K562 (cell line): ENCODE measurements around the gene TALDO1. TPM values are rescaled to one million over a fixed set of nuclear protein-coding genes. Genes with fewer than 3 reads are reported as not detected.

Experiments used
- ATAC-seq: fragments of 200-7000 bp; cut with Tn5 transposase; 3 replicates; pipeline ENCODE4 v1.9.1; 2020; ENCODE audit warnings: moderate library complexity
- BruUV-seq: library from RNA; stranded (reverse); fragments of 400-500 nt; replicated peaks from 2 replicates; lab custom pipeline; 2021; lab: Mats Ljungman, UMichigan
- CTCF ChIA-PET: fragments of 300-600 bp; formaldehyde crosslinking; extraction: SDS; loops from one replicate; lab custom pipeline; 2021; ENCODE audit warnings: low intra/inter-chr PET ratio; lab: Yijun Ruan, JAX
- POLR2A ChIA-PET: fragments of 300-600, 350-650 bp; sonication (Branson Sonifier 250); formaldehyde crosslinking; extraction: SDS; loops from one replicate; lab custom pipeline; 2021; ENCODE audit warnings: antibody characterized with exemption, inconsistent platforms; lab: Yijun Ruan, JAX
- DNase-seq, 4 experiments: peaks; one replicate each; pipeline versions ENCODE4 v3.0.0 to v3.0.0-alpha.2; 2011 to 2018; ENCODE audit warnings: low spot score in 3 of 4, mixed read lengths in 3 of 4; ENCODE audit errors: extremely low read depth in 1 of 4
- FAIRE-seq: peaks from 2 replicates; lab custom pipeline; 2011; peaks lifted over from hg19 to GRCh38; lab: Jason Lieb, UNC
- H2AFZ ChIP-seq: 2 replicates; pipeline ENCODE4 v1.6.0; 2011; ENCODE audit warnings: low read depth, low read length, control low read depth, inconsistent platforms
- H3K27ac ChIP-seq: fragments of 200-600 bp; 3 replicates; pipeline ENCODE4 v1.8.0; 2011; ENCODE audit warnings: low read depth, mild to moderate bottlenecking, control low read depth, inconsistent platforms, low read length, moderate library complexity, mixed read lengths; ENCODE audit errors: extremely low read depth
- H3K27me3 ChIP-seq, 2 experiments: fragments of 300-600 bp in 1 of 2; 2 replicates in 1 of 2; 3 replicates in 1 of 2; pipeline versions ENCODE4 v1.6.0 to v1.8.0; 2011; ENCODE audit warnings: inconsistent platforms in 2 of 2, low read length in 2 of 2, mild to moderate bottlenecking in 1 of 2, mixed read lengths in 1 of 2, moderate library complexity in 1 of 2; ENCODE audit not compliant: control insufficient read depth in 2 of 2, insufficient read depth in 2 of 2
- H3K36me3 ChIP-seq: fragments of 300-600 bp; 3 replicates; pipeline ENCODE4 v1.8.0; 2011; ENCODE audit warnings: mild to moderate bottlenecking, low read length, inconsistent platforms; ENCODE audit not compliant: control insufficient read depth, insufficient read depth
- H3K4me1 ChIP-seq, 2 experiments: fragments of 200-600 bp in 1 of 2; replicated peaks in 1 of 2; 2 replicates in 1 of 2; 3 replicates in 1 of 2; pipeline versions ENCODE4 v1.5.1 to v1.8.0; 2011; ENCODE audit warnings: inconsistent platforms in 2 of 2, low read length in 2 of 2, mild to moderate bottlenecking in 1 of 2, mixed read lengths in 1 of 2, moderate library complexity in 1 of 2; ENCODE audit not compliant: control insufficient read depth in 2 of 2, insufficient read depth in 2 of 2
- H3K4me2 ChIP-seq: 2 replicates; pipeline ENCODE4 v1.6.1; 2011; ENCODE audit warnings: low read length, control low read depth, inconsistent platforms, mixed read lengths; ENCODE audit not compliant: insufficient read depth
- H3K4me3 ChIP-seq: fragments of 200-600 bp; sonication (generic), shearing (Covaris generic); 2 replicates; pipeline ENCODE4 v1.5.1; 2016; ENCODE audit warnings: control low read depth, inconsistent platforms
- H3K79me2 ChIP-seq: fragments of 200-600 bp; 3 replicates; pipeline ENCODE4 v1.8.0; 2011; ENCODE audit warnings: low read length, inconsistent platforms; ENCODE audit not compliant: control insufficient read depth, insufficient read depth
- H3K9ac ChIP-seq, 2 experiments: 2 replicates each; pipeline versions ENCODE4 v1.6.0 to v1.6.1; 2011; ENCODE audit warnings: low read depth in 2 of 2, low read length in 2 of 2, control low read depth in 1 of 2, inconsistent platforms in 1 of 2, mild to moderate bottlenecking in 1 of 2, mixed read lengths in 1 of 2; ENCODE audit not compliant: insufficient read depth in 1 of 2
- H3K9me1 ChIP-seq: one replicate; pipeline ENCODE4 v1.6.0; 2011; ENCODE audit warnings: inconsistent platforms, mild to moderate bottlenecking, low read length, moderate library complexity; ENCODE audit not compliant: control insufficient read depth, insufficient read depth
- H3K9me3 ChIP-seq: replicated peaks from 2 replicates; pipeline ENCODE4 v1.5.1; 2011; ENCODE audit warnings: low read depth, low read length, inconsistent platforms; ENCODE audit not compliant: control insufficient read depth, insufficient read depth
- H4K20me1 ChIP-seq: replicated peaks from 2 replicates; pipeline ENCODE4 v1.6.1; 2011; ENCODE audit warnings: low read length, inconsistent platforms, mixed read lengths; ENCODE audit not compliant: control insufficient read depth, insufficient read depth
- ARNT ChIP-seq, 2 experiments: fragments of 450-650 bp; IDR thresholded peaks; 2 replicates each; pipeline ENCODE4 v1.6.1; 2016; ENCODE audit warnings: mild to moderate bottlenecking in 1 of 2
- GTF2A2 ChIP-seq: IDR thresholded peaks from 2 replicates; pipeline ENCODE4 v1.6.1; 2016; ENCODE audit warnings: mild to moderate bottlenecking, missing genetic modification characterization, missing compliant biosample characterization
- LCOR ChIP-seq: sonication (generic); formaldehyde crosslinking; IDR thresholded peaks from 2 replicates; pipeline ENCODE4 v1.8.0; 2022; ENCODE audit warnings: mild to moderate bottlenecking, missing genetic modification reagents
- MAFF ChIP-seq: IDR thresholded peaks from 2 replicates; pipeline ENCODE4 v1.6.1; 2012; ENCODE audit warnings: low read length, improper control_type of control experiment
- PHTF2 ChIP-seq: fragments of 250-450 bp; sonication (Bioruptor Pico); IDR thresholded peaks from 2 replicates; pipeline ENCODE4 v1.5.0; 2021; ENCODE audit warnings: mild to moderate bottlenecking
- POLR2A ChIP-seq: fragments of 450-650 bp; conservative IDR thresholded peaks from 2 replicates; pipeline ENCODE4 v1.6.1; 2016
- POLR2B ChIP-seq: fragments of 450-650 bp; IDR thresholded peaks from 2 replicates; pipeline ENCODE4 v1.6.1; 2018; ENCODE audit warnings: low read depth; ENCODE audit not compliant: partially characterized antibody
- PRDM10 ChIP-seq: fragments of 450-650 bp; IDR thresholded peaks from 2 replicates; pipeline ENCODE4 v1.6.1; 2018; ENCODE audit not compliant: partially characterized antibody
- PURB ChIP-seq: sonication (generic); formaldehyde crosslinking; IDR thresholded peaks from 2 replicates; pipeline ENCODE4 v1.9.0; 2021; ENCODE audit warnings: low read depth, mild to moderate bottlenecking, missing genetic modification reagents
- RBFOX2 ChIP-seq: fragments of 200-400 bp; formaldehyde crosslinking; IDR thresholded peaks from 2 replicates; pipeline ENCODE4 v1.6.1; 2017; ENCODE audit warnings: low read depth, mild to moderate bottlenecking, low read length, moderate library complexity
- SP1 ChIP-seq: sonication (generic); formaldehyde crosslinking; IDR thresholded peaks from 2 replicates; pipeline ENCODE4 v1.8.1; 2022; ENCODE audit warnings: mild to moderate bottlenecking, missing genetic modification reagents
- STAG1 ChIP-seq: sonication (generic); formaldehyde crosslinking; IDR thresholded peaks from 2 replicates; pipeline ENCODE4 v1.5.0; 2020; ENCODE audit warnings: missing genetic modification reagents, borderline replicate concordance
- USF1 ChIP-seq: sonication (generic); formaldehyde crosslinking; IDR thresholded peaks from 2 replicates; pipeline ENCODE4 v1.9.0; 2022; ENCODE audit warnings: mild to moderate bottlenecking, missing genetic modification reagents
- ZBTB43 ChIP-seq: sonication (generic); formaldehyde crosslinking; IDR thresholded peaks from 2 replicates; pipeline ENCODE4 v1.8.0; 2023; ENCODE audit warnings: mild to moderate bottlenecking, missing genetic modification reagents
- ZFP1 ChIP-seq: fragments of 450-650 bp; formaldehyde crosslinking; IDR thresholded peaks from 2 replicates; pipeline ENCODE4 v1.4.0; 2020; ENCODE audit warnings: mild to moderate bottlenecking, mixed read lengths
- WGBS: fragments of 100-300 bp; shearing (Covaris generic); methylation state at CpG from one replicate; pipeline ENCODE4 v1.1.6; 2016; ENCODE audit warnings: low coverage, mixed read lengths; ENCODE audit not compliant: insufficient coverage; ENCODE audit errors: missing lambda C conversion rate; 5-methylcytosine and 5-hydroxymethylcytosine counted together
- in situ Hi-C: fragments of 300-500 bp; cut with MboI; formaldehyde crosslinking; loops from 4 replicates; pipeline ENCODE4 v1.15.0; 2018; ENCODE audit warnings: inconsistent platforms, mixed read lengths
- intact Hi-C: fragments of 100-400 bp; cut with micrococcal nuclease; formaldehyde crosslinking; loops from 2 replicates; pipeline ENCODE4 v1.14.2; 2022
- polyA plus RNA-seq, 8 experiments: library from polyadenylated mRNA; depleted of rRNA in 4 of 8; stranded (reverse) in 5 of 8; unstranded in 3 of 8; fragments of >200 nt; fragmentation: Nextera tagmentation in 2 of 8; fragmentation: Illumina TruSeq in 1 of 8; extraction: Ambion mirVana in 2 of 8; extraction: Trizol in 1 of 8; gene quantifications; 2 replicates each; pipeline versions ENCODE4 v1.2.1 to v1.2.3, GENCODE V29; 2011 to 2014; ENCODE audit warnings: inconsistent platforms in 1 of 8, missing spikeins in 1 of 8
- total RNA-seq, 7 experiments: library from RNA; depleted of rRNA in 6 of 7; stranded (reverse); fragments of >200 nt in 6 of 7; fragmentation: Illumina TruSeq in 2 of 7; extraction: Trizol in 2 of 7; gene quantifications; 2 replicates each; pipeline versions ENCODE4 v1.2.1 to v1.2.3, GENCODE V29; 2011 to 2021; ENCODE audit warnings: low replicate concordance in 1 of 7
- TF ChIP-seq, protein P1 (sequence below): sonication (generic); formaldehyde crosslinking; IDR thresholded peaks from 2 replicates; pipeline ENCODE4 v1.8.1; 2023; ENCODE audit warnings: mild to moderate bottlenecking, missing genetic modification reagents

The TALDO1 gene
- total and polyA plus RNA-seq, 9 of the 15 experiments (the other 6 are each of a cell fraction or from before 2014, with no cell fraction given) = 260 to 541 (median 441) TPM

DNA sequence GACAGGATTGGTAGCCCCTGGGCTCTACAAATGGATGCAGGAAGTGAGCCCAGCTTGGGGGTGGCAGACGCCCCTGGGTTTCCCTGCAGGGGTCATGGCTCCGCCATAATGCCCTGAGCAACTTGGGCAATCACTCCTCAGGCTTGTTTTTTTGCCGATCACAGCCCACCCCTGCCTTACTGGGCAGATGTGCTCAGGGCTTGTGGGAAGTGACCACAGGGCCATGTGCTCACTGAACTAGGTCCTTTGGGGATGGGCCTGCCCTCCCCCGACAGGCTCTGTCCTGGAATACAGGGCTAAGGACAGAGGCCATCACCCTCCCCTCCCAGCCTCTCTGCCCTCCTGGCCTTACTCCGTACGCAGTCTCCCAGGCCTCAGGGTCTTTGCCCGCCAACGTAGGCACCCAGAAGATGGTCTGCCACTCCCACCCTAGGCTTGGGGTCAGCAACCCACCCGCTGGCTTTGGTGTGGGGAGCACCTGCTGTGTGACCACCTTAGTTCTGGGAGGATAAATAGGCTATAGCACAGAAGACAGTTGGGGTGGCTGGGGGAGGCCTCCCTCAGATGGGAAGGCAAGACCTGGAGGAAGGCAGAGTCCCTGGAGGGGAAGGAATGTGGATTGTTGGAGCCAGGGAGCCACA is 66.3 kb downstream of the TALDO1 start:
- Histone ChIP-seq H3K27me3 (no peaks in the 10 kb centered on the region), H3K9me3 (no peaks in the 10 kb centered on the region), H3K36me3 (peaks cover 48% of the 10 kb centered on the region), H3K27ac (peak overlapping the region; percentile 39), H3K4me1 (peaks cover 17 to 48% of the 10 kb centered on the region in 2 experiments; a peak in 4 of 5 replicates), H3K79me2 (peaks cover 50% of the 10 kb centered on the region), H4K20me1 (peaks cover 24% of the 10 kb centered on the region), H2AFZ (no peak overlapping the region), H3K4me2 (no peak overlapping the region), H3K9ac (peak overlapping the region in 1 of 2 experiments; percentile 84; a peak in 2 of 4 replicates), H3K9me1 (peaks cover 3% of the 10 kb centered on the region), H3K4me3 (no peak overlapping the region)
- no TSS peak for BruUV-seq
- ChIA-PET CTCF (no interaction called here), POLR2A (interaction anchor here (0.6 to 2.5 kb wide), 4 partner anchors 9 to 61 kb away, joined by 3 to 12 read pairs (median 3); no protein-coding TSS in a partner anchor)
- peak; percentile 3; the same call in 2 of the 3 replicates for ATAC-seq
- WGBS = 79% methylated on average over 9 of the region's 9 CpGs
- no peak for FAIRE-seq
- in situ Hi-C loops (no loop called here), intact Hi-C loops (no loop called here)
- DNase-seq = peak in 1 of 4 experiments; percentile 56
- TF ChIP-seq ARNT (IDR thresholded peaks at IDR 0.05) = no peak
- TF ChIP-seq GTF2A2 = no peak
- TF ChIP-seq PRDM10 = no peak
- no peak for TF ChIP-seq MAFF
- TF ChIP-seq RBFOX2 = peak; percentile 71
- TF ChIP-seq PHTF2 = no peak
- TF ChIP-seq ZBTB43 = no peak
- no peak for TF ChIP-seq ZFP1
- TF ChIP-seq STAG1 (CRISPR knock-in tag) = no peak
- TF ChIP-seq SP1 (CRISPR knock-in tag) = 0 out of 2 replicates have a peak, but pooled peaks have one; percentile 34
- TF ChIP-seq LCOR (CRISPR knock-in tag) = 0 out of 2 replicates have a peak, but pooled peaks have one; percentile 66
- peak; percentile 85 for TF ChIP-seq POLR2A
- no peak for TF ChIP-seq USF1 (CRISPR knock-in tag)
- peak; percentile 71 for TF ChIP-seq POLR2B
- no peak for TF ChIP-seq PURB
- TF ChIP-seq, protein P1, sequence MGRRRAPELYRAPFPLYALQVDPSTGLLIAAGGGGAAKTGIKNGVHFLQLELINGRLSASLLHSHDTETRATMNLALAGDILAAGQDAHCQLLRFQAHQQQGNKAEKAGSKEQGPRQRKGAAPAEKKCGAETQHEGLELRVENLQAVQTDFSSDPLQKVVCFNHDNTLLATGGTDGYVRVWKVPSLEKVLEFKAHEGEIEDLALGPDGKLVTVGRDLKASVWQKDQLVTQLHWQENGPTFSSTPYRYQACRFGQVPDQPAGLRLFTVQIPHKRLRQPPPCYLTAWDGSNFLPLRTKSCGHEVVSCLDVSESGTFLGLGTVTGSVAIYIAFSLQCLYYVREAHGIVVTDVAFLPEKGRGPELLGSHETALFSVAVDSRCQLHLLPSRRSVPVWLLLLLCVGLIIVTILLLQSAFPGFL = peak; percentile 86; the same call in 1 of the 2 replicates
